ENCODE measurements around the gene FGD2. TPM values are rescaled to one million over a fixed set of nuclear protein-coding genes. Genes with fewer than 3 reads are reported as not detected.

The FGD2 gene
- total RNA-seq, 2 donors from 2014 or later, result 4.9 to 8.0 TPM

GRCh38 chr6:37021356-37022129 lies 16.1 kb downstream of the FGD2 start:
- H3K4me1 ChIP-seq, result peaks cover 0 to 16% of the 10 kb centered on the region in 2 donors
- no peaks in the 10 kb centered on the region for H3K36me3 ChIP-seq
- no peak for DNase-seq (ENCODE audit: low spot score)
- H3K27ac ChIP-seq, result no peak overlapping the region
- no peak overlapping the region for H3K4me3 ChIP-seq
- no peaks in the 10 kb centered on the region for H3K27me3 ChIP-seq
- H3K9me3 ChIP-seq, result no peaks in the 10 kb centered on the region
- no peak for TF ChIP-seq CTCF (IDR thresholded peaks at IDR 0.05)

- no peak overlapping the region for H3K27ac ChIP-seq
- no peaks in the 10 kb centered on the region for H3K36me3 ChIP-seq
- no peaks in the 10 kb centered on the region for H3K9me3 ChIP-seq
- H3K4me1 ChIP-seq, result peaks cover 0 to 16% of the 10 kb centered on the region in 2 donors
- H3K4me3 ChIP-seq, result no peak overlapping the region
- no peak for DNase-seq (ENCODE audit: low spot score)
- H3K27me3 ChIP-seq, result no peaks in the 10 kb centered on the region
- TF ChIP-seq CTCF (IDR thresholded peaks at IDR 0.05), result no peak
Observed at GRCh38 chr6:37022135-37022863, 16.8 kb downstream of the FGD2 start.

- Histone ChIP-seq H3K27ac (no peak overlapping the region), H3K4me1 (no peaks in the 10 kb centered on the region), H3K9me3 (no peaks in the 10 kb centered on the region), H3K27me3 (no peaks in the 10 kb centered on the region), H3K4me3 (no peak overlapping the region), H3K36me3 (no peaks in the 10 kb centered on the region)
- no peak for TF ChIP-seq CTCF (IDR thresholded peaks at IDR 0.05)
- no peak for DNase-seq (ENCODE audit: low spot score)
Observed at GRCh38 chr6:37024656-37025337, 19.3 kb downstream of the FGD2 start.

GRCh38 chr6:37025621-37026466 lies 20.4 kb downstream of the FGD2 start:
- Histone ChIP-seq H3K4me1 (no peaks in the 10 kb centered on the region), H3K36me3 (no peaks in the 10 kb centered on the region), H3K27me3 (no peaks in the 10 kb centered on the region), H3K4me3 (no peak overlapping the region), H3K27ac (no peak overlapping the region), H3K9me3 (no peaks in the 10 kb centered on the region)
- DNase-seq (ENCODE audit: low spot score), result no peak
- TF ChIP-seq CTCF (IDR thresholded peaks at IDR 0.05), result no peak

GRCh38 chr6:37027036-37027720 lies 21.7 kb downstream of the FGD2 start:
- no peak overlapping the region for H3K27ac ChIP-seq
- H3K4me3 ChIP-seq, result no peak overlapping the region
- no peak for DNase-seq (ENCODE audit: low spot score)
- no peaks in the 10 kb centered on the region for H3K9me3 ChIP-seq
- TF ChIP-seq CTCF (IDR thresholded peaks at IDR 0.05), result no peak
- H3K4me1 ChIP-seq, result no peaks in the 10 kb centered on the region
- H3K36me3 ChIP-seq, result no peaks in the 10 kb centered on the region
- no peaks in the 10 kb centered on the region for H3K27me3 ChIP-seq

Data from right atrium auricular region (tissue), 2 donors.